ENCODE results near the gene SPDYE4.
A peak's percentile ranks its signal among the peaks of the same experiment; 100 is the strongest.

DNA sequence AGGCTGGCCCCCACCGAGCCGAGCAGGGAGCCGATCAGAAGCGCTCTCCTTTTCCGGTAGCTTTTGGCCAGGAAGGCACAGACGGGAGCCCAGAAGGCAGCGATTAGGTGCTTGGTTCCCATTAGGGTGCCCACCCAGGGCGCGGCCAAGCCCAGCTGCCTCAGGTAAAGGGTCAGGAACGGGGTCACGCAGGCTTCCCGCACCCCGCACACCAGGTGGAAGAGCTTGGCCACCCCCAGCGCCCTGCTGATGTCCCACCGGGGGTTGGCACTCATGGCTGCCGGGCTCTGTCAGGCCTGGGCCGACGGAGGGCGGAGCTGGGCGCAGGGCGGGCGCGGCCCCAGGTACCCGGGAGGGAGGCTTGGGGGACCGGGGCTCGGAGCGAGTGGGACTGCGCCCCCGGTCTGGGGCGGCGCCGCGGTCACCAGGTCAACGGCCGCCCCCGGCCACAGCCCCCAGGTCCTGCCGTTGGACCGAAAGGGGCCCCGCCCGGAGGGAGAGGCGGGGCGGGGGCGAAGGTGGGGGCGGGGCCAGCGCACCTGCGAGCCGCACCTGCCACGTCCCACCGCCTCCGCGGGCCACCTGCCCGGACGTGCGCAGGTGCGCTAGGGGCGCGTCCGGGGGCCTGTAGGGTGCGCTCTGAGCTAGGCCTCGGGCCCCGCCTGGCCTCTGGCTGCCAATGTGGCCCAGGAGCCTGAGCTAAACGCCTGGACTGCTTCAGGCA lies 40.7 kb upstream of the SPDYE4 start, which contains the start of gene MFSD6L:
- TF ChIP-seq CTCF (IDR thresholded peaks at IDR 0.05), result no peak
- TF ChIP-seq, protein P1, sequence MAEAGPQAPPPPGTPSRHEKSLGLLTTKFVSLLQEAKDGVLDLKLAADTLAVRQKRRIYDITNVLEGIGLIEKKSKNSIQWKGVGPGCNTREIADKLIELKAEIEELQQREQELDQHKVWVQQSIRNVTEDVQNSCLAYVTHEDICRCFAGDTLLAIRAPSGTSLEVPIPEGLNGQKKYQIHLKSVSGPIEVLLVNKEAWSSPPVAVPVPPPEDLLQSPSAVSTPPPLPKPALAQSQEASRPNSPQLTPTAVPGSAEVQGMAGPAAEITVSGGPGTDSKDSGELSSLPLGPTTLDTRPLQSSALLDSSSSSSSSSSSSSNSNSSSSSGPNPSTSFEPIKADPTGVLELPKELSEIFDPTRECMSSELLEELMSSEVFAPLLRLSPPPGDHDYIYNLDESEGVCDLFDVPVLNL (CRISPR knock-in tag; IDR thresholded peaks at IDR 0.05; ENCODE audit: borderline replicate concordance, low read depth), result 0 out of 2 replicates have a peak, but pooled peaks have one; percentile 23
- TF ChIP-seq KAT7 (CRISPR knock-in tag; IDR thresholded peaks at IDR 0.05; ENCODE audit: borderline replicate concordance), result 0 out of 2 replicates have a peak, but pooled peaks have one; percentile 13
- TF ChIP-seq ZNF121 (CRISPR knock-in tag; IDR thresholded peaks at IDR 0.05), result no peak
- peak; percentile 63; the same call in 1 of the 2 replicates for TF ChIP-seq MAX (CRISPR knock-in tag; IDR thresholded peaks at IDR 0.05)
- TF ChIP-seq, protein P2, sequence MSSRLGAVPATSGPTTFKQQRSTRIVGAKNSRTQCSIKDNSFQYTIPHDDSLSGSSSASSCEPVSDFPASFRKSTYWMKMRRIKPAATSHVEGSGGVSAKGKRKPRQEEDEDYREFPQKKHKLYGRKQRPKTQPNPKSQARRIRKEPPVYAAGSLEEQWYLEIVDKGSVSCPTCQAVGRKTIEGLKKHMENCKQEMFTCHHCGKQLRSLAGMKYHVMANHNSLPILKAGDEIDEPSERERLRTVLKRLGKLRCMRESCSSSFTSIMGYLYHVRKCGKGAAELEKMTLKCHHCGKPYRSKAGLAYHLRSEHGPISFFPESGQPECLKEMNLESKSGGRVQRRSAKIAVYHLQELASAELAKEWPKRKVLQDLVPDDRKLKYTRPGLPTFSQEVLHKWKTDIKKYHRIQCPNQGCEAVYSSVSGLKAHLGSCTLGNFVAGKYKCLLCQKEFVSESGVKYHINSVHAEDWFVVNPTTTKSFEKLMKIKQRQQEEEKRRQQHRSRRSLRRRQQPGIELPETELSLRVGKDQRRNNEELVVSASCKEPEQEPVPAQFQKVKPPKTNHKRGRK (CRISPR knock-in tag; IDR thresholded peaks at IDR 0.05; ENCODE audit: borderline replicate concordance), result no peak
- no peak for TF ChIP-seq FOXP1 (CRISPR knock-in tag; IDR thresholded peaks at IDR 0.05; ENCODE audit: borderline replicate concordance)
- no peak for TF ChIP-seq SMAD3 (CRISPR knock-in tag; IDR thresholded peaks at IDR 0.05; ENCODE audit: borderline replicate concordance)
- TF ChIP-seq, protein P3, sequence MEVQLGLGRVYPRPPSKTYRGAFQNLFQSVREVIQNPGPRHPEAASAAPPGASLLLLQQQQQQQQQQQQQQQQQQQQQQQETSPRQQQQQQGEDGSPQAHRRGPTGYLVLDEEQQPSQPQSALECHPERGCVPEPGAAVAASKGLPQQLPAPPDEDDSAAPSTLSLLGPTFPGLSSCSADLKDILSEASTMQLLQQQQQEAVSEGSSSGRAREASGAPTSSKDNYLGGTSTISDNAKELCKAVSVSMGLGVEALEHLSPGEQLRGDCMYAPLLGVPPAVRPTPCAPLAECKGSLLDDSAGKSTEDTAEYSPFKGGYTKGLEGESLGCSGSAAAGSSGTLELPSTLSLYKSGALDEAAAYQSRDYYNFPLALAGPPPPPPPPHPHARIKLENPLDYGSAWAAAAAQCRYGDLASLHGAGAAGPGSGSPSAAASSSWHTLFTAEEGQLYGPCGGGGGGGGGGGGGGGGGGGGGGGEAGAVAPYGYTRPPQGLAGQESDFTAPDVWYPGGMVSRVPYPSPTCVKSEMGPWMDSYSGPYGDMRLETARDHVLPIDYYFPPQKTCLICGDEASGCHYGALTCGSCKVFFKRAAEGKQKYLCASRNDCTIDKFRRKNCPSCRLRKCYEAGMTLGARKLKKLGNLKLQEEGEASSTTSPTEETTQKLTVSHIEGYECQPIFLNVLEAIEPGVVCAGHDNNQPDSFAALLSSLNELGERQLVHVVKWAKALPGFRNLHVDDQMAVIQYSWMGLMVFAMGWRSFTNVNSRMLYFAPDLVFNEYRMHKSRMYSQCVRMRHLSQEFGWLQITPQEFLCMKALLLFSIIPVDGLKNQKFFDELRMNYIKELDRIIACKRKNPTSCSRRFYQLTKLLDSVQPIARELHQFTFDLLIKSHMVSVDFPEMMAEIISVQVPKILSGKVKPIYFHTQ (CRISPR knock-in tag; IDR thresholded peaks at IDR 0.05), result no peak

All from WTC11 (cell line).